Psoas muscle (tissue), 8 donors: Measurements from ENCODE around the gene CNGA3. TPM values are rescaled to one million over a fixed set of nuclear protein-coding genes. Genes with fewer than 3 reads are reported as not detected.

Source experiments
- ATAC-seq, 4 donors: fragments of 200-7000 bp; cut with Tn5 transposase; one replicate each; pipeline ENCODE4 v1.9.1; 2020; ENCODE audit warnings: moderate library complexity in 3 of 4, mild to moderate bottlenecking in 2 of 4
- DNase-seq, 2 donors: peaks; one replicate each; pipeline ENCODE4 v3.0.0-alpha.2; 2020
- H3K27ac ChIP-seq: fragments of 200-600 bp; one replicate; pipeline ENCODE4 v1.8.0; 2022
- H3K27me3 ChIP-seq, 3 donors: fragments of 200-600 bp in 1 of 3; one replicate each; pipeline versions ENCODE4 v1.6.1 to v1.8.0; 2013 to 2022; ENCODE audit warnings: low read length in 2 of 3, mild to moderate bottlenecking in 2 of 3, moderate library complexity in 1 of 3; ENCODE audit not compliant: insufficient read depth in 3 of 3
- H3K36me3 ChIP-seq, 2 donors: fragments of 200-600 bp in 1 of 2; one replicate each; pipeline versions ENCODE4 v1.6.1 to v1.8.0; 2013 to 2022; ENCODE audit warnings: low read depth in 1 of 2, mild to moderate bottlenecking in 1 of 2, moderate library complexity in 1 of 2; ENCODE audit not compliant: insufficient read depth in 1 of 2
- H3K4me1 ChIP-seq: fragments of 200-600 bp; one replicate; pipeline ENCODE4 v1.8.0; 2022
- H3K4me3 ChIP-seq: fragments of 200-600 bp; one replicate; pipeline ENCODE4 v1.8.0; 2022; ENCODE audit warnings: mild to moderate bottlenecking
- H3K9me3 ChIP-seq: fragments of 200-600 bp; one replicate; pipeline ENCODE4 v1.8.0; 2022
- CTCF ChIP-seq: fragments of 200-600 bp; IDR thresholded peaks from one replicate; pipeline ENCODE4 v1.8.0; 2022; ENCODE audit warnings: antibody characterized with exemption
- WGBS, 3 donors: extraction: QIAGEN DNeasy Blood & Tissue Kit; methylation state at CpG; one replicate each; pipeline versions ENCODE4 v1.1.6 to v1.1.7; 2013; 5-methylcytosine and 5-hydroxymethylcytosine counted together
- intact Hi-C, 2 donors: fragments of 100-400 bp; cut with DNase I; formaldehyde crosslinking; loops; one replicate each; pipeline versions ENCODE4 v1.11.0 to v1.14.2; 2022
- polyA plus RNA-seq, 3 donors: library from polyadenylated mRNA; stranded (reverse); fragments of 200-250 nt; gene quantifications; one replicate each; pipeline ENCODE4 v1.2.3, GENCODE V29; 2013
- total RNA-seq, 4 donors: library from RNA; stranded (reverse); fragmentation: NEBNext Ultra II Directional in 2 of 4; extraction: Animal tissue kit (Norgen Biotek cat#: 25700) in 2 of 4; gene quantifications; one replicate each; pipeline versions ENCODE4 v1.2.1 to v1.2.4, GENCODE V29; 2021 to 2023
- donor health status: healthy with polysubstance abuse.
- donor health status: DM: no; HTN: no; CAD: no; lungs with moderate emphysema.
- donor health status: Bipolar disorder and iron deficiency.
- donor health status: healthy.
- donor health status: DM: yes; HTN: yes; CAD: no.
- donor health status: DM: no; HTN: no; CAD: no.
- donor health status: DM: no; HTN: no; CAD: no.
- donor health status: DM: yes; HTN: yes; CAD: no.

Gene CNGA3
- total and polyA plus RNA-seq, 7 donors, result 0.03 TPM; not detected in 6

- no peak for TF ChIP-seq CTCF
- WGBS, 3 donors, result 35 to 36% (median 36%) methylated on average over 4 of the region's 4 CpGs
- no peaks in the 10 kb centered on the region for H3K4me1 ChIP-seq
- H3K27ac ChIP-seq, result no peak overlapping the region
- no peaks in the 10 kb centered on the region for H3K27me3 ChIP-seq
- intact Hi-C loops, result no loop called here
- DNase-seq (no peak), ATAC-seq (no peak)
- H3K36me3 ChIP-seq, result no peaks in the 10 kb centered on the region
- peaks cover 9% of the 10 kb centered on the region for H3K9me3 ChIP-seq
- no peak overlapping the region for H3K4me3 ChIP-seq
Observed at GRCh38 chr2:98334439-98335078, 11.7 kb upstream of the CNGA3 start.

- WGBS, 3 donors, result 80 to 85% (median 81%) methylated on average over 3 of the region's 3 CpGs
- no peaks in the 10 kb centered on the region for H3K4me1 ChIP-seq
- no peaks in the 10 kb centered on the region for H3K27me3 ChIP-seq
- no peak for TF ChIP-seq CTCF
- no peaks in the 10 kb centered on the region for H3K36me3 ChIP-seq
- DNase-seq (no peak), ATAC-seq (no peak)
- H3K9me3 ChIP-seq, result peaks cover 9% of the 10 kb centered on the region
- intact Hi-C loops, result no loop called here
- no peak overlapping the region for H3K4me3 ChIP-seq
- no peak overlapping the region for H3K27ac ChIP-seq
Observed at GRCh38 chr2:98335271-98335670, 11.0 kb upstream of the CNGA3 start.

DNA sequence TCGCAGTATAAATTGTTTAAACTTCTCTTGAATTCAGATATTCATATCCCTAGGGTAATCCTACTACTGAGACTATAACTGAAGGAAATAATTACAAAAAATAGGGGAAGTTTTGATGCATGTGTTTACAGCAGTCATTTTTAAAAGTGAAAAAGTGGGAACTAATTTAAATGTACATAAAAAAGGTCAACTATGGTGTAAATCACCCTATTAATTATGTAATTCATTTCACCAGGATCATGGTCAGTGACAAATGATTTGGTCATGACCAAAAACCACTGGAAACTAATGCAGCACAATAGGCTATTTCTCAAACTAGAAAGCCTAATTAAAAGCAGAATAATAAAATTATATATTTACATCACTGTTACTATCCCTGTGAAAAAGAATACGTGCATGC, 5.0 kb upstream of the CNGA3 start:
- Histone ChIP-seq H3K9me3 (peaks cover 9% of the 10 kb centered on the region), H3K27ac (no peak overlapping the region), H3K36me3 (no peaks in the 10 kb centered on the region), H3K27me3 (peaks cover 0 to 27% (median 4%) of the 10 kb centered on the region in 3 donors), H3K4me1 (no peaks in the 10 kb centered on the region), H3K4me3 (no peak overlapping the region)
- DNase-seq, result no peak
- TF ChIP-seq CTCF, result no peak
- WGBS, 3 donors, result 87 to 93% (median 91%) methylated on average over 2 of the region's 2 CpGs
- intact Hi-C loops, result no loop called here
- ATAC-seq, result no peak

DNA sequence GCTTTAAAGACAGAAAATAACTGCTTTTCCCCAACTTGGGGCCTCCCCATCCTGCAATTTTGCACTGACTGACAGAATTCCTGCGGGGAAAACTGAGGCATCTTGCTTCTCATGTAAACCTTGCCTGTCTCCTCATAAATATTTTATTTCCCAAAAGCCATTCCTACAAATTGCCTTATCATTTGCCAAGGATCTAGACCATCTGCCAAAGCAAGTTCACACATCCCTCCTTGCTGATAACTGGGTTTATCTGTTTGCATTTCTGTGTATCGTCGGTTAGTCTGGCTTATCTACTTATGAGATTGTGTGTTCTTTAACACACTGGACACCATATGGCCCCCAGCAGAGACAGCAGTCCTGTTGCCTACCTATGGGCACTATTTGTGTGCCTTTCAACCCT, 3.0 kb upstream of the CNGA3 start:
- ATAC-seq, result no peak
- WGBS, 3 donors, result 67 to 78% (median 77%) methylated on average over 3 of the region's 3 CpGs
- peaks cover 0 to 48% (median 22%) of the 10 kb centered on the region in 3 donors for H3K27me3 ChIP-seq
- H3K27ac ChIP-seq, result no peak overlapping the region
- H3K9me3 ChIP-seq, result peaks cover 3% of the 10 kb centered on the region
- no peaks in the 10 kb centered on the region for H3K4me1 ChIP-seq
- H3K4me3 ChIP-seq, result no peak overlapping the region
- H3K36me3 ChIP-seq, result no peaks in the 10 kb centered on the region
- intact Hi-C loops, result no loop called here
- no peak for DNase-seq
- no peak for TF ChIP-seq CTCF
